ENCODE data around the gene NFIA.
"Not testable (repeated sequence)": the region's sequence is repeated elsewhere in the genome, so short reads cannot be mapped to it uniquely, and the experiment has no call there.

The NFIA gene

GRCh38 chr1:61058483-61059245 is 23.7 kb upstream of the NFIA start:
- DNase-seq, result peak; percentile 12

- DNase-seq, result not testable (repeated sequence)
Observed at GRCh38 chr1:61061601-61062000, 20.8 kb upstream of the NFIA start.

GRCh38 chr1:61064673-61065072 is 17.7 kb upstream of the NFIA start:
- DNase-seq, result no peak

GRCh38 chr1:61067446-61068019 is 14.8 kb upstream of the NFIA start:
- DNase-seq, result no peak

GRCh38 chr1:61070054-61070453 is 12.3 kb upstream of the NFIA start:
- DNase-seq, result no peak

GRCh38 chr1:61071205-61072130 is 10.9 kb upstream of the NFIA start:
- DNase-seq, result no peak

- no peak for DNase-seq
Observed at GRCh38 chr1:61073871-61074270, 8.5 kb upstream of the NFIA start.

GRCh38 chr1:61075833-61076232 is 6.5 kb upstream of the NFIA start:
- not testable (repeated sequence) for DNase-seq

GRCh38 chr1:61076728-61077675 is 5.4 kb upstream of the NFIA start:
- DNase-seq, result peak; percentile 88

GRCh38 chr1:61077676-61078541 is 4.5 kb upstream of the NFIA start:
- DNase-seq, result peak; percentile 100

GRCh38 chr1:61078618-61079295 is 3.6 kb upstream of the NFIA start:
- DNase-seq, result no peak

- peak; percentile 9 for DNase-seq
Observed at GRCh38 chr1:61079296-61079897, 3.0 kb upstream of the NFIA start.

GRCh38 chr1:61079898-61080336 is 2.4 kb upstream of the NFIA start:
- DNase-seq, result peak; percentile 83

GRCh38 chr1:61080413-61081143 is 1.8 kb upstream of the NFIA start:
- DNase-seq, result no peak

GRCh38 chr1:61081144-61081685 is 1.1 kb upstream of the NFIA start:
- DNase-seq, result no peak

- DNase-seq, result peak; percentile 52
Observed at GRCh38 chr1:61081686-61082310, 563 bp upstream of the NFIA start.

- DNase-seq, result peak; percentile 36
Observed at GRCh38 chr1:61083013-61083806, 849 bp downstream of the NFIA start.

All from fibroblast of skin of abdomen (primary cell).